GM21367 (cell line): Measurements from ENCODE around the gene PINK1.
"Not testable (repeated sequence)": the region's sequence is repeated elsewhere in the genome, so short reads cannot be mapped to it uniquely, and the experiment has no call there.

Source experiments
- ATAC-seq: cut with Tn5 transposase; IDR thresholded peaks from one replicate; pipeline ENCODE4 v1.9.1; 2021; ENCODE audit not compliant: unreplicated experiment

The PINK1 gene

DNA sequence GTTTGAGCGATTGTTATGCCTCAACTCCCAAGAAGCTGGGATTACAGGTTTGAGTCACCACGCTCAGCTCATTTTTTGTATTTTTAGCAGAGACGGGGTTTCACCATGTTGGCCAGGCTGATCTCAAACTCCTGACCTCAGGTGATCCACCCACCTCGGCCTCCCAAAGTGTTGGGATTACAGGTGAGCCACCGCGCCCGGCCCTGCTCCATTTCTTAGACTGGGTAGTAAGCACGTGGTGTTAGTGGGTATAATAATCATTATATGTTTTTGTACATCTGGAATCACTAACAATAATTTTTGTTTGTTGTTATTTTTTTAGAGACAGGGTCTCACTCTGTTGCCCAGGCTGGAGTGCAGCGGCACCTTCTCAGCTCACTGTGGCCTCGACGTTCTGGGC, 40.4 kb downstream of the PINK1 start:
- not testable (repeated sequence) for ATAC-seq

DNA sequence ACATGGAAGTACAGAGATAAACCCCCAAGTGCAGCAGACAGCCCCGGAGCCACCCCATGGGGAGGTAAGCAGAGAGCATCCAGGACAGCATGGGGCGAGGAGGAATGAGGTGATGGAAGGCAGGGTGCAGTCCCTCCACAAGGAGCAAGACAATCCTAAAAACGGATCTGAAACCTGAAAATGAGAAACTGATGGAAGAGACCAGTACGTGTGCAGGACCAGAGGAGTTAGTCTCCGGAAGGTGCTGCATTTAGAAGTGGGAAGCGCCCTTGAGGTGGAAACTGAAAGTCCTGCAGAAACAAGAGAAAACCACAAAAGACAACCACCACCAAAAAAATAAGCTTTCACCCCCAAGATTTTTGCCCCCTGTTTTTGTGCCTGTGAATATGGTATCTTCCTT, 45.3 kb downstream of the PINK1 start:
- no peak for ATAC-seq

DNA sequence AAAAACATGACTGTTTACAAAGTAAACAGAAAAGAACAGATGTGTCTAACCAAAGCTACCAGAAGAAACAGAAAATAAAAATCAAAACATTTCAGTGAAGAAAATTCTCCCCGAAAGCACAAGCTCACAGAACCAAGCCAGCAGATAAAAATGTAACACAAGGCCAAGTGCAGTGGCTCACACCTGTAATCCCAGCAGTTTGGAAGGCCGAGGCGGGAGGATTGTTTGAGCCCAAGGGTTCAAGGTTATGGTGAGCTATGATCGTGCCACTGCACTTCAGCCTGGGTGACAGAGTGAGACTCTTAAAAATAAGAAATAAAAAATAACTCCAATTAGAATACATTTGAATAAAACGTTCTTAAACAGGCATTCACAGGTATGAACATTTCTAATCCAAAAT, 47.0 kb downstream of the PINK1 start:
- ATAC-seq, result no peak

DNA sequence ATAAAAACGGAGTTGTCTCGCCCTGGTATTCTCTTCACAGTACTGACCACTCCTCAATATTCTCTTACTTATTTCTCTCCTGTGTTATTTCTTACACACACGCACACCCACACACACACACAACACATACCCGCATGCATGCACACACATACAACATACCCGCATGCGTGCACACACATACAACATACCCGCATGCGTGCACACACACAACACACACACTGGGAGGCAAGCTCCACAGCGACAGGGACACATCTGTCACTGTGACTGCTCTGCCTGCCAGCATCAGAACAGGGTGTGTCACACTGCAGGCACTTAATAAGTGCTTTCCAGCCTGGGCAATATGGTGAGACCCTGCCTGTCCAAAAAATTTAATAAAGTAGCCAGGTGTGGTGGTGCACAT, 48.7 kb downstream of the PINK1 start:
- ATAC-seq, result no peak

DNA sequence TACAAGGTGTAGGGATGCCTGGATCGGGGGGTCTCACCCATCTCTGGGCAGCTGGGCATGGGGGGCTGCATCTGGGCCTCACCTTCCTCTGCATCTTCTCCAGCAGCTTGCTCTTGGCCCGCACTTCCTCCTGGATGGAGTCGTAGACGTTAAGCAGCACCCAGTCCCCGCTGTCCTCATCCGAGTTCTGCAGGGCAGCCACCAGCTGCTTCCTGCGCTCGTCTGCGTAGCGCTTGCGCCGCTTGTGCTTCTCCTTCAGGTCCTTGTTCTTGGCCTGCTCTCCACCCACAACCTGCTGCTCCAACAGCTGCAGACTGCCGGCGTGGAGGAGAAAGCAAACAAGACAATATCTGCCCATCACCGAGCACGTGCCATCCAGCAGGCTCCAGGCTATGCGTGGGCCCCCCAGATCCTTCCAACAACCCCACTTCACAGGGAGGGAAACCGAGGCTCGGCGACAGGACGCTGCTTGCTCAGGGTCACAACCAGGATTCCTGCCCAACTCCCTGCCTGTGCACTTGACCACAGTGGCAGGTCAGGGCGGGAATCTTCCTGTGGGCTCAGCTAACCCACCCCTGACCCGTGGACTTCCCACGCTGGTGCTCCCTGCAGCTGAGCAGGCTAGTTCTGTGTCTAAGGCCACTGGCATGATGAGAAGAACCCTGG, 49.4 kb downstream of the PINK1 start:
- ATAC-seq, result no peak

DNA sequence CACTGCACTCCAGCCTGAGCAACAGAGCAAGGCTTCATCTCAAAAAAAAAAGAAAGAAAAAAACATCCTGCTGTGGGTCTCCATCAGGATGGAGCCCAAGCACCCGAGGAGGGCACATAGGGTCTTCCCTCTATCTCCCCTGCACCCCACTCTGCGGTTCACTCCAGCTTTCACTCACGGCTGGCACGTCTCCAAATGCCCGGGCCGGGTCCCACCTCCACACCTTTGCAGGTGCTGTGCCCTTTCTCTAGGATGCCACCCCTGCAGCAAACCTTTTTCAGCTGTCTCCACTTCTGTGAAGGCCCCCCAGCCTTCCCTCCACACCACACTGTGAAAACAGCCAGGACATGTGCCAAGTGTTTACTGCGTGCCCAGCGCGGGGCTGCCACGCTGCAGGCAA, 50.4 kb downstream of the PINK1 start:
- no peak for ATAC-seq

DNA sequence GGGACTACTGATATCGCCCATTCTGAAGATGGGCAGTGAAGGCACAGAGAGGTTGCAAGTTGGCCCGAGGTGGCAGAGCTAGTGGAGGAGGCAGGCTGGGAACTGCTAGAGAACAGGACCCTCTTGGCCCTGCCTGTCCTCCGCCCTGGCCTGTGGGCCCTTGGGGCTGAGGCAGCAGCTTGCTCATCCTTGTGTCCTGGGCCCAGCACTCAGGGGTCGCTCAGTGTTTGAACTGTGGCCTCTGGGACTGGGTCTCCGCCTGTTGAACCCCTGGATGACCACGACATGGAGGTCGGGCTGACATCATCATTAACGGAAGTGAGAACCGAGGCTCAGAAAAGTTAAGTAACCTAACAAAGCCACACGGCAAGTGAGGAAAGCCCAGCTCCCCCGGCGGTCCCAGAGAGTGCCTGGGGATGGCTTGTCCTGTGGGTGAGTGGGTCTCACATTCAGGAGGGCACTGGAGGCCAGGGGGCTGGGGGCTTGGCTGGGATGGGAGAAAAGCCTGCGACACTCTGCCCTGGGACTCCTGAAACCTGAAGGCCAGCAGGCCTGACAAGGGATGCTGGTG, 50.9 kb downstream of the PINK1 start:
- no peak for ATAC-seq

DNA sequence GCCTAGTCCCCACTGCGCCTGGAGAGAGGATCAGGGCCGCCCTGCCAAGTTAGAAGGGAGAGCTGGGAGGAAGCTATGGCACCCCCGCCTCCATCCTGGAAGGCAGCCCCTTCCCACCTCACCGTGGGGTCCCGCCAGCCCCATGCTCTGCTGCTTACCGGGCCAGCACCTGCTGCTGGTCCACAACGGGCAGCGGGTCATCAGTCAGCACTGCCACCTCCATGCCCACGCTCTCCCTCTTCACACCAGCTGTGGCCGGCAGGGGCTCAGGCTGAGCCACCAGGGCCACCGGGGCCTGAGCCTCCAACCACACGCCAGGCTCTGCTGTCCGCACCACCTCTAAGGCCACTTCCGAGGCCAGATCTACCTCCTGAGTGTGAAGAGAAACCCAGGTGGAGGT, 51.4 kb downstream of the PINK1 start:
- no peak for ATAC-seq

DNA sequence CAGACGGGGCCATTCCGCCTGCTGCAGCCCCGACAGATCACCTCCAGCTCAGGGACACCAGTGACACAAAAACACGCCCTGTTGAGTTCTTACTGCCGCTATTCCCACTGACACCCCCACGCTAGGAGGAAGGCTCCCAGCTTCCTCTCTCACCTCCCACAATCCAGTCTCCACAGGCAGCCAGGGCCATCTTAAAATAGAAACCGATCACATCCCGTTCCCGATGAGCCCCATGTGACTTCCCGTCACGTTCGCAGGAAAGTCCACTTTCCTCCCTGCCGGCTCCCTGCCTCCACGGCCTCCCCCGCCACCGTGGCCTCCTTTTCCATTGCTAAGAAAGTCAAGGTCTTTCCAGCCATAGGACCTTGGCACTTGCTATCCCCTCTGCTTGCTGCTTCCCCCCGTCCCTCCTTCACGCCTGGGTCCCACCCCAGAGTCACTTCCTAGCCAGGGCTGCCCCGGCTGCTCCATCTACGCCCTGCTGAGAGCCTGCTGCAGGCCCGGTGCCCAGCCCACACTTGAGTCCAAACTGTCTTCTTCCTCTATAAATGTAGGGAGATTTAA, 51.9 kb downstream of the PINK1 start:
- ATAC-seq, result no peak

DNA sequence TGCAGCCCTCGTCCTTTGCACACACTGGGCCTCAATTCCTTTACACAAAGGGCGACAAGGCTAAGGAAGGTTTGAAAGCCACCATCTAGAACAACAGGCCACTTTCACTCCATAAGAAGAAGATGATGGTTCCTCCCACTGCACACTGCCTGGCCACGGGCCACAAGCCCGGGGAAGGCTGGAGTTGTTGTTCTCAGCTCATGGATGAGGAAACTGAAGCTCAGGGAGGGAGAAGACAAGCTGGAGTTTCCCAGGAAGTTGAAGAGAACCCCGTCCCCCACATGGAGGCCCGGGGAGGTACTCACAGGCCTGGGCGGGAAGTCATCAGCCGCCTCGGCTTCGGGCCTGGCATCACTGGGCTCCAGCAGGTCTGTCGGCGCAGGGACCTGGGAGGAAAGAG, 52.5 kb downstream of the PINK1 start:
- ATAC-seq, result no peak

DNA sequence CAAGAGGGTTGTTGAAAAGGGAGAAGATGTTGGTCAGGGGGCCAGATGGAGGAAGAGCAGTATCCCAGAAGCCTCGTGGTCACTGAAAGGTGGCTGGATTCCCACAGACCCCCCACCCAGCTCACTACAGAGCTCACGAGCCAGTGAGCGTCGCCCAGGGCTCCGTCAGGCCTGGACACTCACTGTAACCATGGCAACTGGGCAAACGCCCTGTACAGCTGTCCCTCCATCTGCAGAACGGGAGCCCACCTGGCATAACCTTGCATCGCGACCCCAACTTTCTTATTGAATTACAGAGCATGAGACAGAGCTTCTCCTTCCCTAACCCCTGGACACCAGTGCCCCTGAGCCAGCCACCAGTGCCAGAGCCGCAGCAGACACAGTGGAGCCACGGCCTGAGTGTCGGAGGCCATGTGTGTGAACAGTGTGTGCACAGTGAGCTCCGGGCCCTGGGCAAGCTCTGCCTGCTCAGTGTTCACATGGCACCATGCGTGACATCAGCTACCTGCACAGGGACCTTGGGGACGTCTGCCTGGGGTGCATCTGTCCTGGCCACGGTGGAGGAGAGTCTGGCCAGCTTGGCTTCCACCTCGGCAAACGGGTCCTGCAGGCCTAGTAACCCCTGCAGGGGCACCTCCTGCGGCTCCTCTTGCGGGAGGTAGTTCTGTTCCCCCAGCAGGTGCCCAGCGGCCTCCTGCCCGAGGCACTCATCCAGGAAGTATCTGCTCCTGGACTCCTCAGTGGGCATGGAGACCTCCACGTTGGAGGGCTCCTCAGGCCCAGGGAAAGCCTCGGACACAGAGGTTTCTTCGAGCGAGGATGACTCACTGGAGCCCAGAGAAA, 53.8 kb downstream of the PINK1 start:
- ATAC-seq, result no peak

DNA sequence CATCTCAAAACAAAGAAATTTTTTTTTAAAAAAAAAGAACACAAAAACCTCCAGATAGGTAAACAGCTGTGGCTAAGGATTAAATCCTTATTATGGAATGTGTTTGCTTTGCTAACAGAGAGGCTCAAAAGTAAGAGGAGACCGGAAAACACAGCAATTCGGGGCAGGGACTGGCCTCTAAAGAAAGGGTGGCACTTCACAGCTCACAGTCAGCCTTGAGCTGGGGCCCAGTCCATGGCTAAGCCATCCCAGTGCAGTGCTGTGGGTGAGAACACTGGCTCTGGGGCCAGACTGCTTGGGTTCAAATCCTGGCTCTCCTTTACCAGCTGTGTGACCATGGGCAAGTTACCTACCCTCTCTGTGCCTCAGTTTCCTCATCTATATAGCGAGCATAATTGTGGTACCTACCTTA, 56.4 kb downstream of the PINK1 start:
- no peak for ATAC-seq

DNA sequence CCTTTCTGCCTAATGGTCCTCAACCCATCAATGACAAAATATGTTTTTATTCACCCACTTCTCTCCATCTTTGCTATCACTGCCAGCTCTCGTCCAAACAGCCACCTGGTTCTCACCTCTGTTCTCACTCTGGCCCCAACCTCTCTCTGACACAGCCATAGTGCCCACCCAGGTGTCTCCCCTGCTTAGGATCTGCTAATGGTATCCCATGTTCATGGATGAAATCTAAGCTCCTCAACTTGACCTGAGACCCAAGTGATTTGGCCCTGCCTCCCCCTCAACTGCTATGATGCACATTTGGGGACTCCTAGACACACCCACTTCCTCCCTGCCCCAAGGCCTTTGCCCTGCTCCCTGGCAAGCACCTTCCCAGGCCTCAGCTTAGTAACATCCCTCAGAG, 58.6 kb downstream of the PINK1 start:
- no peak for ATAC-seq

DNA sequence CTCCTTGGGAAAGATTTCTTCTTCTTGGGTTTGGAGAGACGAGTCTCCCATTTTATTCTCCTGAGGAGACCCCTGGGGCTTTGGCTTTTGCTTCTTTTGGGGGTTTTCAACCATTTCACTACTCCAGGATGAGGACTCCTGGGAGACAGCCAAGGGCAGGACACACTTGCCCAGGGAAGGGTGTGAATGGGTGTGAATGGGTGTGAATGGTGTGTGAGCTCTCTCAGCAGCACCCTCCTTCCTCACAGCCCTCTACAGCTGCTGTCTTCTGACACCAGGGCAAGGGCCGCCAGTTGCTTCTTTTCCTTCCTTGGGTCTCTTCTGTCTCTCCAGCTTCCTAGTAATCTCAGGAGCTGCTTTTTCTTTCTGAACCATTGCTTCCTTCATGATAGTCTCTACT, 60.4 kb downstream of the PINK1 start:
- no peak for ATAC-seq

DNA sequence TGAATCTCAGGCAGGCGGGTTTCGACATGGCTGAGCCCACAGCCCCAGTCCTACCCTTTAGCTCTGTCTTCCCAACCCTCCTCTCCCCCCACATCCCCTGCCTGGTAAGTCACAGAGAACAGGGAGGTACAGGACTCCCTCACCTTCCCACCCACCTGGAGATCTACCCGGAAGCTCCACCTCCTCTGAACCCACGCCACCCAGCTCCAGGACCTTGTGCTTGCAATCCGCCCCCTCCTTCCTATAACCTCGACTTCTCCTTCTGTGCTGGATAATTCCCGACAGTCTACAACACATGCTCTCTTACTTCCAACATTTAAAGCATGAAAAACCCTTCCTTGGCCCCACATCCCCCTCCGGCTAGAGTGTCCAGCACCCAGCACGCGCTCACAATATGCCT, 62.3 kb downstream of the PINK1 start:
- no peak for ATAC-seq

DNA sequence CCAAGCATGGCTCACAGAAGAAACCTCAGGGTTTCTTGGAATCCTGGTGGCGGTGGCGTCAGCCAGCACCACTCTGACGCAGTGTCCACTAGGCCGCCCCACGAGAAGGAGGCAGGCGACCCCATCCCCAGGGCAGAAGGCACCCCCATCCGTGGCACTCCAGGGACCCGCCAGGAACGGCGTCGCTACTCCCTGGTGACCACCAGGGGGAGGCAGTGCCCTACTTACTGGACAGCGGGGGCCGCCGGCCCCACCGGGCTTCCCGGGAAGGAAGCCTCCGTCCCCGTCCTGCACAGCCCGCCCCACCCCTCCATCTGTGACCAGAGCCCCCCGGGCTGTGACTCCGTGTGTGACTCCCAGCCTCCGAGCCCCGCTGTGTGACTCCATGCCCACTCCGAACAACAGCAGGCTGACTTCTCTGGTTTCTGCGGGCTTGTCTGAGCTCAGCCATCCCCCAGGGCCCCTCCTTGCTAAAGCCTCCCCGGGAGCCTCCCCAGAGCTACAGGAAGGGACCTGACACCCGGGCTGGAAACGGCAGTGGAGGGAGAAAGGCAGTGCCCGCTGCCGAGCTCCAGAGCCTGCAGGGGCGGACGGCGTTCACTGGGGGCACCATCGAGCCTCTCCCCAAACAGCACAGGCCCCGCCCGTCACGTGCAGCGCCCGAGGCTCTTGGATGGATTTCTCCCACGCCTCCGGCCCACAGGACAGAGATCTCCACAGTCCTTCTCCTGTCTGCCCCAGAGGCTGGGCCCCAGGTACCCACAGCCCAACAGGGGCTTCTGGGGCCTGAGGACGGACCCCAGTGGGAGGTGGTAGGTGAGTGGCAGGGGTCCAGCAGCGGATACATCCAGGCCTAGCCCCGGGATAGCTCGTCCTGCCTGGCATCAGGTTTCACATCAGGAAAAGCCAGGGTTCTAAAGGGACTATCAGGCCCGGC, 63.4 kb downstream of the PINK1 start:
- ATAC-seq, result no peak

DNA sequence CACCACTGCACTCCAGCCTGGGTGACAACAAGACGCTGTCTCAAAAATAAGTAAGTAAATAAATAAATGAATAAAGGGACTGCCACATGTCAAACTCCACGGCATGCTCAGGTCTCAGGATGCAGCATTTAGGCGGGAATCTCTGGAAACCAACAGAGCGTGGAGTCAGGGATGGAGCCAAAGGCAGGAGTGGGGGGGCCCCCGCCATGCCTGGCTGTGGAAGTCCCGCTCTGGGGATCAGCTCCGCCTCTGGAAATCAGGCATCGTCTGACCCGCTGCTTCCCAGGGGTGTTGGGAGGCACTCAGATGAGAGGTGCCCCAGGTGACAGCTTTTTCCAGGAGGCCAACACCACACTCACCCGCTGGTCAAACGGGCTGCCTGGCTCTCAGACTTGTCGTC, 64.3 kb downstream of the PINK1 start:
- ATAC-seq, result no peak

DNA sequence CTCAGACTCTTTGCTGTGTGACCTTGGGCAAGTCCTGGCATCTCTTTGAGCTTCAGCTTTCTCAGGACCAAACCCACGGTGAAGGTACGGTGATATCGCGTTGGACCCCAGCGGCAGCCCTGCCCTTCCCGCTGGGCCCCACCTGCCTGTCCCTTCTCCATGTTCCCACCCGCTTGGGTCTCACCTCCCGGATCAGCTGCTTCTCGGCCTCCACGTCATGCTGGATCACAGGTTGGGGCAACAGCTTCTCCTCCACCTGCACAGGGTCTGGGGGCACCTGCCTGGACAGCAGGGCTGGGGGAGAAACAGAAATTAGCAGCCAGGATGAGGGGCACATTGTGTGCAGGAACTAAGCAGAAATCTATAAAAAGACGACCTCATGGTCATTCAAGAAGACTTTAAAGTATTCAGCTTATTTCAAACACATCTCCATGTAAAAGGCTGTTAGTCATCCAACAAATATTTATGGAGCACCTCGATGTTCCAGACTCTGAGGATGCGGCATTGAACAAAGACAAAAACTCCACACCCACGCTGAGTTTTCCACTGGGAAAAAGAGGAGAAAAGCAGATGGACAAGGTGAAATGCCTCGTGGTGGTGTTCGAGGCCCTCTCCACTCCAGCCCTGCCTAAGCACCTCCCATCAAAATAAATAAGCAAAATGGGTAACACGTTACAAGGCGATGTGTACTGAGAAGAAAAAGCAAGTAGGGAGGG, 65.1 kb downstream of the PINK1 start:
- no peak for ATAC-seq

DNA sequence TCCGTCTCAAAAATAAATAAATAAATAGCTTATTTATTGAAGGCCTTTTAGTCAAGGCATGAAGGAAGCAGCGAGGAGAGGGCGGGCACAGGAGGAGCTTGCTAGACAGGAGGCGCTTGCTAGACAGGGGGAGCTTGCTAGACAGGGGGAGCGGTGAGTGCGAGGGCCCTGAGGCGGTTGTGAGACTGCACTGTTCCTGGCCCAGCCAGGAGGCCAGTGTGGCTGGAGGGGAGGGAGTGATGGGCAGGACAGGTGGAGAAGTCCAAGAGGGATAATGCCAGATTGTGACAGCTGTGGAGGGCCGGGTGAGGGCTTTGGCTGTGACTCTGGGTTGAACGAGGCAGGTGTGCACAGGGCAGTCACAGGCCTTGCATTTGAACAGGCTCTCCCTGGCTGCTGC, 66.3 kb downstream of the PINK1 start:
- no peak for ATAC-seq

DNA sequence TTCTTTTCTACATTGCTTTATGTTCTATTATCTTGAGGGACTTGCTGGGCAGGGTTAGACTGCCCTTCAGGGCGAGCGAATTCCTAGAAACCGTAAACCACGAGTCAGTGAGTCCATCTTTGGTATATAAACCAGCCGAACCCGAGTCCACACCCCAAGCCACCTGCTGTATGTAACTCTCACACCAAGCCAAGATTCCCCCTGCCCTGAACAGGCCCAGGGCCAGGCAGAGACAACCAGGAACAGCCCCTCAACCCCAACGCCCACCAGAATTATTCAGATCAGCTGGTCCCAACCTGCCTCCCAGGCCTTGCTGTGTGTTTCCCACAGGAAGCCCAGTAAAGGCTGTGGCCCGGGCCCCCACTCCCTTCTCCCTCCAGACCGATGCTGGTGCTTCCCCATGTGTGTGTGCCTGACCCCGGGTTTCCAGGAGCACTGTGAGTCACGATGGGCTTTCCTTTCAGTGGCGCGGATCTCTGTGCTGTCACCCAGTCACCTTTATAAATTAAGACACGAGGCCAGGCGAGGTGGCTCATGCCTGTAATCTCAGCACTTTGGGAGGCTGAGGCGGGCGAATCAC, 67.5 kb downstream of the PINK1 start:
- ATAC-seq, result no peak
